HG02943 (cell line): ENCODE results near the gene CRYGC.

Experiments
- ATAC-seq: cut with Tn5 transposase; IDR thresholded peaks from one replicate; pipeline ENCODE4 v1.9.1; 2021; ENCODE audit warnings: mild to moderate bottlenecking, low read depth, moderate library complexity; ENCODE audit not compliant: unreplicated experiment

Gene CRYGC

DNA sequence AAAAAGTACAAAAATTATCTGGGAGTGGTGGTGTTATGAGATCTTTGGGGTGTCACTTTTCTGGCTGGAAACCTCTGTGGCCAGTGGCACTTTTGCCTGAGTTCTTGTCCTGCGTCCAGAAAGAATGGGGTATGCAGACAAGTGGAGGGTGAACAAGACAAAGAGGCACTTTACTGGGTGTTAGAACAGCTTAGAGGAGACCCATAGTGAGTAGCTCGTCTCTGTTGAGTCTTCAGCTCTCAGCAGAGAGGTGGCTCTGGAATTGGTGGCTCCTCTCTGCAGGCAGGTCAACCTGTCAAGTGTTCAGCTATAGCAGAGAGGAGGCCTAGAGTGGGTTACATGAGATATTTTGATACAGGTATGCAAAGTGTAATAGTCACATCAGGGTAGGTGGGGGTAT, 31.4 kb downstream of the CRYGC start:
- no peak for ATAC-seq

DNA sequence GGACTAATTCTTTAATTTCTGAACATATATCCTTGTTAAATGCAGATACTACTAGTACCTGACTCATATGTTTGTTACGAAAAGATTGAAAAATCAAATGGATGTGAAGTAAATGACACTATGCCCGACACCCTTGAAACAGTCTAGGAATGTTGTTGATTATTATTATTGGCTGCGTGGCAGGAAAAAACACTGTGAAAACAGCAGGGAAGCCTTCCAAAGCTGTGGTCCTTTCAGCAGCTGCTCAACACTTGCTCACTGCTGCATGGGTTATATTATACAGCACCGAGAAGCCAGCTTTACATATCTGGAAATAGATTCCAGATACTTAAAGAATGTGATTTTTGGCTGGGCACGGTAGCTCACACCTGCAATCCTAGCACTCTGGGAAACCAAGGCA, 31.8 kb downstream of the CRYGC start:
- ATAC-seq = no peak

DNA sequence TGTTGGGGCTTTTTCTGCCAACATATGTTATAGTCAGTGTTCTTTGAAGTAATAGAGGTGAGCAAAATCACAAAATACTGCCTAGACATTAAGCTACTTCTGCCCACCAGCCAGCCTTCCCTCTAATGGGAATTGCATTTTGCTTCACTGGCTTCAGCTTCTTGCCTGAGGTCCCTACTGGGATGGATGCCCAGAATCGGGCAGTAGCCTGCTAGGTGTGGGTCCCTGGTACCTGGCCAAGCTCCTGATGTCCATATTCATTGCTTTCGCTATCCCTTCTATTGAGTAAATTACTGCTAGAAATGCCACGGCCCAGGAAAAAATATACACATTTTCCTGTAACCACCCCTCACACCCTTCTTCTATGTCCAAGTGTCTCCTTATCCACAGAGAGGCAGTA, 32.3 kb downstream of the CRYGC start:
- no peak for ATAC-seq

DNA sequence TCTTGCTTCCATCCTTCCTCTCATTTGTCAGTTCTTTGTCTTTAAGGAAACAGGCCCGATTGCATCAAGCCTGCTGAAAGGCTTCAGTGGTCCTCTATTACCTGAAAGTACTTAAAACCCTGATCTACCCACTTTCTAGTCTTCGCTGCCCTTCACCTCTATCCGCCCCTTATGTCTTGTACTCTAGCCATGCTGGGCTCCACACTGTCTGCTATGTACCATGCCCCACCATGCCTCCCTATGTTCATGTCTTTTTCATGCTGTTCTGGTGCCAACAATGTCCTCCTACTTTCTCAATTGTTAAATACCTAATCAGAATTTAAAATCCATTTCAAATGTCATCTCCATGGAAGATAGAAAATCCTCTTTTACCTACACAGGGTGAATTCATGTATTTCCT, 33.5 kb downstream of the CRYGC start:
- no peak for ATAC-seq

DNA sequence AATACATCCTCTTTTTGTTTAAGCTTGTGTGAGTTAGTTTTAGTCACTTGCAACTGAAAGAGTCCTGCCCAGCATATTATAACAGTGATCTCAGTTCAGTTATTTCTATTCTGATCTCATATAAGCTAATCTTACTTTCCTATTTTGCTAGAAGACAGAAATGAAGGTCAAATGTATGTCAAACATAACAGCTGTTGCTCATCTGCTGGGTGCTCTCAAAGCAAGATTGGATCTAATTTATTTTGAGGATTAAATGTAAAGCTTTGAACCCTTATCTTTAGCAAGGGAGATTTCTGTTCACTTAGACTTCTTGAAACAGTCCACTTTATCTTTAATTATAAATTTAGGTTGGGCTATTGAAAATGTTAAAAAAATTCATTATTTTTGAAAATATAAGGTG, 36.5 kb downstream of the CRYGC start:
- no peak for ATAC-seq

DNA sequence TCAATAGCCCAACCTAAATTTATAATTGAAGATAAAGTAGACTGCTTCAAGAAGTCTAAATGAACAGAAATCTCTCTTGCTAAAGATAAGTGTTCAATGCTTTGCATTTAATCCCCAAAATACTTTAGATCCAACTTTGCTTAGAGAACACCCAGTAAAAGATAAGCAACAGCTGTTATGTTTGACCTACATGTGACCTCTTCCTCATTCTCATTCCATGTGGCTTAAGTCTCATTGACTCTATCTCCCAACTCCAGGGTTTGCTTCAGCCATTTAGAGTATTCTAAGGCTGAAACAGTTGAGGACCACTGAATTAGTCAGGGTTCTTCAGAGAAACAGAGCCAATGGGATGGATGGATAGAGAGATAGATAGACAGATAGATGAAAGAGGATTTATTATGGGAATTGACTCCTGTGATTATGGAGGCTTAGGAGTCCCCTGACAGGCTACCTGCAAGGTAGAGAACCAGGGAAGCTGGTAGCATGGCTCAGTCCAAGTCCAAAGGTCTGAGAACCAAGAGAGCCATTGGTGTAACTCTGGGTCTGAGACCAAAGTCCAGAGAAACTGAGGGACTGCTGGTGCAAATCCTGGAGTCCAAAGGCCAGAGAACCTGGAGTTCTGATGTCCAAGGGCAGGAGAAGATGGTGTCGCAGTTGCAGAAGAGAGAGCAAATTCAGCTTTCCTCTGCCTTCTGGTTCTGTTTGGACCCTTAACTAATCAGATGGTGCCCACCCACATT, 37.4 kb downstream of the CRYGC start:
- ATAC-seq = no peak

DNA sequence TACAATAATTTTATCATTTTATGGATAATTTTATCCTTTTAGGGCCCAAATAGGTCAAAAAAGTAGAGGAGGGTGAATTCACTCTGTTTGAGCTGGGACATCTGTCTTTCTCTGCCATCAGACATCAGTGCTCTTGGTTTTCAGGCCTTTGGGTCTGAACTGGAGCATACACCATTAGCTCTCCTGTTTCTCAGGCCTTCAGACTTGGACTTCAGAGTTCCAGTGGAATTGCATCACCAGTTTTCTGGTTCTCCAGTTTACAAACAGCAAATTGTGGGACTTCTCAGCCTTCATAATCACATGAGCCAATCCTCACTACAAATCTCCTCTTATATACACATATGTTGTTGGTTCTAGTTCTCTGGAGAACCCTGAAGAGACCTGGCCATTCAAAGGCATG, 39.2 kb downstream of the CRYGC start:
- ATAC-seq = no peak

DNA sequence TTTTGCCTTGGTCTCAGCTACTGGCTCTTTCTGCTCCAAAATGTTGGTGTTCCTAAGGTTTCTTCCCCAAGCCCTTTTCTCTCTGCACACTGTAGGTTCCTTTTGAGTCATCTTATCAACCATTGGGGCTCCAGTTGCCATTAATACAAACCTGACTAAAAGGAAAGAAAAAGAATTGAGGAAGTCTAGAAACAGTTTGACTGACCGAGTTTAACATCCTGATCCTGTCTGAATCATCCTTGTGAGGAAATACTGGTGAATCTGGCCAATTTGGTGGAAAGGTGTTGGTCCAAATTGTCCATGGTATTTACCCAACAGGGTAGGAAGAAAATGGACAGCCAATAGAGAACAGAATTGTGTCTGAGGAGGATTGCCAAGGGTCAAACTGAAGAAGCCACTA, 43.6 kb downstream of the CRYGC start:
- no peak for ATAC-seq

DNA sequence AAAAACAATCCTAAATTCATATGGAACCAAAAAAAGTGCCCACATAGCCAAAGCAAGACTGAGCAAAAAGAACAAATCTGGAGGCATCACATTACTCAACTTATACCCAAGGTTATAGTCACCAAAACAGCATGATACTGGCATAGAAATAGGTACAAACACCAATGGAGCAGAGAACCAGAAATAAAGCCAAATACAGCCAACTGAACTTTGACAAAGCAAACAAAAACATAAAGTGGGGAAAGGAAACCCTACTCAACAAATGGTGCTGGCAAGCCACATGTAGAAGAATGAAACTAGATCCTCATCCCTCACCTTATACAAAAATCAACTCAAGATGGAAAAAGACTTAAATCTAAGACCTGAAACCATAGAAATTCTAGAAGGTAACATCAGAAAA, 45.8 kb downstream of the CRYGC start:
- no peak for ATAC-seq
